AG04449 (cell line): ENCODE results near the gene NOL7.

ENCODE experiments used
- CTCF ChIA-PET: fragments of 350-600 bp; formaldehyde crosslinking; extraction: SDS; loops from one replicate; lab custom pipeline; 2021; ENCODE audit warnings: antibody characterized with exemption; lab: Yijun Ruan, JAX
- POLR2A ChIA-PET: fragments of 400-600, 350-600 bp; formaldehyde crosslinking; extraction: SDS; loops from one replicate; lab custom pipeline; 2020; ENCODE audit warnings: antibody characterized with exemption, inconsistent platforms; lab: Yijun Ruan, JAX
- DNase-seq: peaks from one replicate; pipeline ENCODE4 v3.0.0-alpha.2; 2010; ENCODE audit warnings: low read depth, low spot score
- H3K4me3 ChIP-seq: 2 replicates; pipeline ENCODE4 v1.5.1; 2011; ENCODE audit warnings: low read depth, mild to moderate bottlenecking, control low read depth, low read length
- TF ChIP-seq, protein P1 (sequence below): IDR thresholded peaks from one replicate; pipeline ENCODE4 v1.5.1; 2011; ENCODE audit warnings: mild to moderate bottlenecking, moderate library complexity, low read length, control low read depth, inconsistent platforms; ENCODE audit not compliant: insufficient read depth; ENCODE audit errors: missing control alignments

Gene NOL7

DNA sequence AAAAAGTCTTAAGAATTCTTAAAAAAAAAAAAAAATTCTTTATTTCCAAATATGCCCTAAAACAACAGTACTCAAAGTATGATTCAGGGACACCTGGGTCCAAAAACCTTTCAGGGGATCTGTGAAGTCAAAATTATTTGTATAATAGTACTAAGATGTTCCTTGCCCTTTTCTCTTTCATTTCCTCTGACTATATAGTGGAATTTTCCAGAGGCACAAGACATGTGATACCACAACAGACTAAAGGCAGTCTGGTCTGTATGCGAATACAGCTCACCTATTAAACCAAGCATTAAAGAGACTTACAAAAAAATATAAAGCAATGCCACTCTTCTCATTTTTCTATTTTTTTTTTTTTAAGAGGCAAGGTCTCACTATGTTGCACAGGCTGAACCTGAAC, 15.4 kb downstream of the NOL7 start:
- H3K4me3 ChIP-seq: no peak overlapping the region
- no peak for DNase-seq
- TF ChIP-seq, protein P1, sequence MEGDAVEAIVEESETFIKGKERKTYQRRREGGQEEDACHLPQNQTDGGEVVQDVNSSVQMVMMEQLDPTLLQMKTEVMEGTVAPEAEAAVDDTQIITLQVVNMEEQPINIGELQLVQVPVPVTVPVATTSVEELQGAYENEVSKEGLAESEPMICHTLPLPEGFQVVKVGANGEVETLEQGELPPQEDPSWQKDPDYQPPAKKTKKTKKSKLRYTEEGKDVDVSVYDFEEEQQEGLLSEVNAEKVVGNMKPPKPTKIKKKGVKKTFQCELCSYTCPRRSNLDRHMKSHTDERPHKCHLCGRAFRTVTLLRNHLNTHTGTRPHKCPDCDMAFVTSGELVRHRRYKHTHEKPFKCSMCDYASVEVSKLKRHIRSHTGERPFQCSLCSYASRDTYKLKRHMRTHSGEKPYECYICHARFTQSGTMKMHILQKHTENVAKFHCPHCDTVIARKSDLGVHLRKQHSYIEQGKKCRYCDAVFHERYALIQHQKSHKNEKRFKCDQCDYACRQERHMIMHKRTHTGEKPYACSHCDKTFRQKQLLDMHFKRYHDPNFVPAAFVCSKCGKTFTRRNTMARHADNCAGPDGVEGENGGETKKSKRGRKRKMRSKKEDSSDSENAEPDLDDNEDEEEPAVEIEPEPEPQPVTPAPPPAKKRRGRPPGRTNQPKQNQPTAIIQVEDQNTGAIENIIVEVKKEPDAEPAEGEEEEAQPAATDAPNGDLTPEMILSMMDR: no peak
- ChIA-PET POLR2A (no interaction called here), CTCF (interaction anchor here (1.2 to 10.5 kb wide), 2 partner anchors 14 to 79 kb away, joined by 3 to 78 read pairs; partner anchors contain the start of gene NOL7)

DNA sequence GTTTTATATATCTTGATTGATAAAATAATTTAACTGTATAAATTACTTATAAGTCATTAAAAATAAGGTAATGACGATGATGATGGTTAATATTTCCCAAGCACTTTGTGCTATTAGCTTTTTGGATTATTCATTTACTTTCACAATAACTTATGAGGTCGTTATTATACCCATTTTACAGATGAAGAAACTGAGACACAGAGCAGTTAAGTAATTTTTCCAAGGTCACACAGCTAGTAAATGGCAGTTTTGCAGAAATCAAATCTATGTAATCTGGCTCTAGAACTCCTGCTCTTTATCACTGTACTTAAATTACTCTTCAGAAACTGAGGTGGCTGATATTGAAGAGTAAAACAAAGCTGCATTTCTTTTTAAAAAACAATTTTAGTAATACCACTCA, 18.2 kb downstream of the NOL7 start:
- H3K4me3 ChIP-seq: no peak overlapping the region
- ChIA-PET POLR2A (interaction anchor here (1.1 kb wide), 1 partner anchor 18 kb away, joined by 3 read pairs; the partner anchor contains the start of gene NOL7), CTCF (interaction anchor here (1.2 to 10.5 kb wide), 3 partner anchors 9 to 17 kb away, joined by 6 to 78 read pairs (median 26); partner anchors contain the start of gene NOL7)
- TF ChIP-seq, protein P1: no peak
- no peak for DNase-seq

- CTCF ChIA-PET: interaction anchor here (0.7 to 10.5 kb wide), 3 partner anchors 11 to 431 kb away, joined by 3 to 78 read pairs (median 26); partner anchors contain the start of gene NOL7
- DNase-seq: no peak
- POLR2A ChIA-PET: interaction anchor here (0.7 kb wide), 1 partner anchor 21 kb away, joined by 4 read pairs; the partner anchor contains the start of gene NOL7
- no peak overlapping the region for H3K4me3 ChIP-seq
- TF ChIP-seq, protein P1: no peak
Observed at GRCh38 chr6:13635948-13636658, 21.0 kb downstream of the NOL7 start.

DNA sequence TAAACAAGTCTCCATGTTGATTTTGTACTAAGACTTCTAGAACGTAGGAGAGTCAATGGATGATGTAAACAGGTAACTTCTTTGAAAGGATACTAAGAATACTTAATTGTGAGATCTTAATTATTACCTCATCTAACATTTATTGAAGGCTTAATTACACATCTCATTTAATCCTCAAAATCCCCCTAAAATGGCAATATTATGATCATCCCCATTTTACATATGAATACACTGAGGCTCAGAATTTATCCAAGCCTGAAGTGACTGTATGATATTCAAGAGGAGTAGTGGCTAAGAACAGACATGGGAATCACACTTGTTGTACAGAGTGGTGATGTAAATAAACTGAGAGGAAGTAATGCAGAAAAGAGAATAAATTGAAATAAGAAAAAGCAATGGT, 22.9 kb downstream of the NOL7 start:
- no peak overlapping the region for H3K4me3 ChIP-seq
- no peak for DNase-seq
- TF ChIP-seq, protein P1: no peak
- ChIA-PET CTCF (interaction anchor here (4.7 kb wide), 1 partner anchor 13 kb away, joined by 26 read pairs; no protein-coding TSS in a partner anchor), POLR2A (no interaction called here)

DNA sequence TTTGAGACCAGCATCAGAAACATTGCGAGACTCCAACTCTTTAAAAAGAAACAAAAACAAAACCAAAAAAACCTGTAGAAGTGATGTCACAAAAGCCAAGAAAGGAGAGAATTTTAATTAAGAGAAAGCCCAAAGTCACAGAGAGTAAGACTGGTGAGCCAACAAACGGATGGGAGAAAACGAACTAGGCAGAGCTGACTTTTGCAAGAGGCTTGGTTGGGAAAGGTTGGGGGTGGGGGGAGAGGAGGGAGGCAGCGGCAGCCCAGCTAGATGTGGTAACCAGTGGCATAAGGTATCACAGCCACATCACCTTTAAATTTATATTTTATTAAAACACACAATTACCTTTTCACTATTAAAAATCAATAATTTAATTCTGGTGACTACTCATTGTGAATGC, 23.5 kb downstream of the NOL7 start:
- ChIA-PET CTCF (interaction anchor here (1.4 kb wide), 1 partner anchor 10 kb away, joined by 3 read pairs; no protein-coding TSS in a partner anchor), POLR2A (no interaction called here)
- H3K4me3 ChIP-seq: no peak overlapping the region
- DNase-seq: no peak
- TF ChIP-seq, protein P1: no peak

- POLR2A ChIA-PET: no interaction called here
Observed at GRCh38 chr6:13641315-13641714, 26.2 kb downstream of the NOL7 start.

More at GRCh38 chr6:13641315-13641714, 26.2 kb downstream of the NOL7 start:
- CTCF ChIA-PET: interaction anchor here (0.7 to 1.1 kb wide), 2 partner anchors 20 to 26 kb away, joined by 3 read pairs; partner anchors contain the start of gene NOL7
- no peak overlapping the region for H3K4me3 ChIP-seq
- TF ChIP-seq, protein P1: no peak
- DNase-seq: no peak
